DMS53 treated with DMSO at 0.1 percent for 48 hours (cell line): ENCODE measurements around the gene DNAJC2.
"Not testable (repeated sequence)": the region's sequence is repeated elsewhere in the genome, so short reads cannot be mapped to it uniquely, and the experiment has no call there.

Experiments
- DNase-seq: peaks from one replicate; lab custom pipeline; 2025; ENCODE audit not compliant: unreplicated experiment; lab: John Stamatoyannopoulos, UW

DNAJC2 gene

GRCh38 chr7:103273374-103273773 lies 71.2 kb downstream of the DNAJC2 start:
- DNase-seq, result not testable (repeated sequence)

- not testable (repeated sequence) for DNase-seq
Observed at GRCh38 chr7:103266229-103266628, 78.3 kb downstream of the DNAJC2 start.

GRCh38 chr7:103264054-103264453 lies 80.5 kb downstream of the DNAJC2 start:
- not testable (repeated sequence) for DNase-seq
